Retinal pigment epithelial cell (primary cell): Measurements from ENCODE around the gene RND1.
"Not testable (repeated sequence)": the region's sequence is repeated elsewhere in the genome, so short reads cannot be mapped to it uniquely, and the experiment has no call there.

Experiments used
- DNase-seq: peaks from one replicate; pipeline ENCODE4 v3.0.0-alpha.2; 2010; ENCODE audit warnings: low read depth
- H3K4me3 ChIP-seq: 2 replicates; pipeline ENCODE4 v1.5.1; 2011; ENCODE audit warnings: mild to moderate bottlenecking, low read length, control low read depth, moderate library complexity
- TF ChIP-seq, protein P1 (sequence below): conservative IDR thresholded peaks from 2 replicates; pipeline ENCODE4 v1.5.1; 2011; ENCODE audit warnings: low read depth, low read length, control low read depth, inconsistent platforms

The RND1 gene

GRCh38 chr12:48868451-48868850 is 2.8 kb upstream of the RND1 start:
- H3K4me3 ChIP-seq, result no peak overlapping the region
- TF ChIP-seq, protein P1, sequence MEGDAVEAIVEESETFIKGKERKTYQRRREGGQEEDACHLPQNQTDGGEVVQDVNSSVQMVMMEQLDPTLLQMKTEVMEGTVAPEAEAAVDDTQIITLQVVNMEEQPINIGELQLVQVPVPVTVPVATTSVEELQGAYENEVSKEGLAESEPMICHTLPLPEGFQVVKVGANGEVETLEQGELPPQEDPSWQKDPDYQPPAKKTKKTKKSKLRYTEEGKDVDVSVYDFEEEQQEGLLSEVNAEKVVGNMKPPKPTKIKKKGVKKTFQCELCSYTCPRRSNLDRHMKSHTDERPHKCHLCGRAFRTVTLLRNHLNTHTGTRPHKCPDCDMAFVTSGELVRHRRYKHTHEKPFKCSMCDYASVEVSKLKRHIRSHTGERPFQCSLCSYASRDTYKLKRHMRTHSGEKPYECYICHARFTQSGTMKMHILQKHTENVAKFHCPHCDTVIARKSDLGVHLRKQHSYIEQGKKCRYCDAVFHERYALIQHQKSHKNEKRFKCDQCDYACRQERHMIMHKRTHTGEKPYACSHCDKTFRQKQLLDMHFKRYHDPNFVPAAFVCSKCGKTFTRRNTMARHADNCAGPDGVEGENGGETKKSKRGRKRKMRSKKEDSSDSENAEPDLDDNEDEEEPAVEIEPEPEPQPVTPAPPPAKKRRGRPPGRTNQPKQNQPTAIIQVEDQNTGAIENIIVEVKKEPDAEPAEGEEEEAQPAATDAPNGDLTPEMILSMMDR, result no peak
- DNase-seq, result no peak

DNA sequence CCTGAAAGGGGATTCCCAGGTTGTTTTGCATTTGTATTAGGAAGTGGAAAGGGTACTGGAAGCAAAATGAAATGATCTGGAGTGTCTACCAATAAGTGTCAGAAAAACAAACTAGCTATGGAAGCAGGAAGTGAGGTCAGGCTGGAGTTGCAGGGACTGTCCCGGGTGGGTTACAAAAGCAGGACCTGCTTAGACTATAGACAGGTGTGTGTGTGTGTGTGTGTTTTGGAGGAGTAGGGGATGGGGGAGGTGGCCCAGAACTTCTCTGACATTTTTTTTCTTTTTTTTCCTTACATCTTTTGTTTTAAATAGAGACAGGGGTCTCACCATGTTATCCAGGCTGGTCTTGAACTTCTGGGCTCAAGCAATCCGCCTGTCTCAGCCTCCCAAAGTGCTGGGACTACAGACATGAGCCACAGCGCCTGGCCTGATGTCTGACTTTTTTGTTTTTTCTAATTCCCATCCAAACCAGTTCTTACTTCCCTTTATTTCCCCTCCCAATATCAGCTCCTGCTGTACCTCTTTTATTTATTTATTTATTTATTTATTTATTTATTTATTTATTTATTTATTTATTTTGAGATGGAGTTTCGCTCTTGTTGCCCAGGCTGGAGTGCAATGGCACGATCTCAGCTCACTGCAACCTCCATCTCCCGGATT is 512 bp upstream of the RND1 start:
- TF ChIP-seq, protein P1, result no peak
- peak overlapping the region; percentile 68 for H3K4me3 ChIP-seq
- no peak for DNase-seq

GRCh38 chr12:48863291-48863690 is 2.4 kb downstream of the RND1 start:
- H3K4me3 ChIP-seq, result no peak overlapping the region
- DNase-seq, result no peak
- TF ChIP-seq, protein P1, result no peak

GRCh38 chr12:48862760-48863159 is 2.9 kb downstream of the RND1 start:
- H3K4me3 ChIP-seq, result no peak overlapping the region
- TF ChIP-seq, protein P1, result no peak
- no peak for DNase-seq

DNA sequence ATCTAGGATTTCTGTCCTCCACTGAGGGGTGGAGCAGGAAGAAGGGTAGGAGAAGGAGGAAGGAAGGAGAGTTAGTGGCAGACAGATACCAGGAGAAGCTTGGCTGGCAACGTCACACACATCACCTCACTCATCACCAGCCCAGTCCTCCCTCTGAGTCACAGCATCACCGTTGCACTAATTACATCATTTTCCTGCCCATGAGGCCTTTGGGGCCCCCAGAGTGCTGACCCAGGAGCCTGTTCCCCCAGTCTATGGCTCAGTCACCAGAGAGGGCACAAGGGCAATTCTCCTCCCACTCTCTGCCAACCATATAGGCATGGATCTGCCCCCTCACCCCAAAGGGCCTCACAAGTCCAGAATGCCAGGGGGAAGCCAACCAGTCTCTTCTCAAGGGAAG is 4.6 kb downstream of the RND1 start:
- no peak overlapping the region for H3K4me3 ChIP-seq
- no peak for DNase-seq
- TF ChIP-seq, protein P1, result no peak

DNA sequence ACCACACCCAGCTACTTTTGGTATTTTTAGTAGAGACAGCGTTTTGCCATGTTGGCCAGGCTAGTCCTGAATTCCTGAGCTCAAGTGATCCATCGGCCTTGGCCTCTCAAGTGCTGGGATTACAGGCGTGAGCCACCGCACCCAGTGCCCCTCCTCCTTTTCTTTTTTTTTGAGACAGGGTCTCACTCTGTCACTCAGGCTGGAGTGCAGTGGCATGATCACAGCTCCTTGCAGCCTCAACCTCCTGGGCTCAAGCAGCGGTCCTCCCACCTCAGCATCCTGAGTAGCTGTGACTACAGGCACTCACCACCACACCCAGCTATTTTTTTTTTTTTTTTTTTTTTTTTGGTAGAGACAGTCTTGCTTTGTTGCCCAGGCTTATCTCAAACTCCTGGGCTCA is 5.4 kb downstream of the RND1 start:
- not testable (repeated sequence) for H3K4me3 ChIP-seq, DNase-seq

DNA sequence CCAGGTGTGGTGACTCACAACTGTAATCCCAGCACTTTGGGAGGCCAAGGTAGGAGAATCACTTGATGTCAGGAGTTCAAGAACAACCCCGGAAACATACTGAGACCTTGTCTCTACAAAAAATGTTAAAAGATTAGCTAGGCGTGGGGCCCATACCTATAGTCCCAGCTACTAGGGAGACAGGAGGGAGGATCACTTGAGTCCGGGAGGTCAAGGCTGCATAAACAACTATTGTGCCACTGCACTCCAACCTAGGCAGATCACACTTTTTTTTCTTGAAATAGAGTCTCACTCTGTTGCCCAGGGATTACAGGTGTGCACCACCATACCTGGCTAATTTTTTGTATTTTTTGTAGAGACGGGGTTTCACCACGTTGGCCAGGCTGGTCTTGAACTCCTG is 6.1 kb downstream of the RND1 start:
- no peak for DNase-seq
- no peak overlapping the region for H3K4me3 ChIP-seq
- TF ChIP-seq, protein P1, result no peak
